ENCODE measurements around the gene ADAM8. TPM values are rescaled to one million over a fixed set of nuclear protein-coding genes. Genes with fewer than 3 reads are reported as not detected.
A peak's percentile ranks its signal among the peaks of the same experiment; 100 is the strongest.

The ADAM8 gene
- total and polyA plus RNA-seq, 10 of the 15 experiments (the other 5 are each of a cell fraction or from before 2014, with no cell fraction given) = 0.37 to 92.7 (median 21.7) TPM

GRCh38 chr10:133324857-133325260 is 48.2 kb upstream of the ADAM8 start (continued):
- TF ChIP-seq REST (IDR thresholded peaks at IDR 0.05; ENCODE audit: low read depth, low read length) (no peak), RCOR1 (conservative IDR thresholded peaks at IDR 0.05; ENCODE audit: low read depth, low read length) (no peak), ATF2 (IDR thresholded peaks at IDR 0.05; ENCODE audit: low read length) (no peak), SRF (IDR thresholded peaks at IDR 0.05; ENCODE audit: low read depth in 2 of 2, low read length in 2 of 2) (no peak)

- H3K79me2 ChIP-seq (ENCODE audit: control insufficient read depth, insufficient read depth, low read length) = no peaks in the 10 kb centered on the region
- BruUV-seq (replicated peaks) = no TSS peak
- SMC1A ChIA-PET (ENCODE audit: uncharacterized antibody, unreplicated experiment) = no interaction called here
- H3K4me3 ChIP-seq = no peak overlapping the region
- intact Hi-C loops (cut with micrococcal nuclease; ENCODE audit: unreplicated experiment) (no loop called here), in situ Hi-C loops (cut with MboI) (no loop called here)
- no peak overlapping the region for H3K27ac ChIP-seq (ENCODE audit: control insufficient read depth, insufficient read depth)
- no peaks in the 10 kb centered on the region; the same call in 2 of the 3 replicates for H3K9me3 ChIP-seq (replicated peaks; ENCODE audit: control insufficient read depth, insufficient read depth, low read length)
- no peaks in the 10 kb centered on the region for H4K20me1 ChIP-seq (ENCODE audit: control insufficient read depth, insufficient read depth)
- H3K27me3 ChIP-seq (replicated peaks in 1 of 2; ENCODE audit: control insufficient read depth in 2 of 2, insufficient read depth in 2 of 2, low read length in 1 of 2) = peaks cover 4 to 5% of the 10 kb centered on the region in 2 experiments
- DNase-seq (ENCODE audit: low read depth, low spot score) = no peak
- 35% methylated on average over 10 of the region's 13 CpGs for WGBS (ENCODE audit: insufficient coverage, insufficient replicate concordance, low lambda C conversion rate, missing lambda C conversion rate)
- H2AFZ ChIP-seq (ENCODE audit: control insufficient read depth, low read depth, low read length) = no peak overlapping the region
- H3K9ac ChIP-seq (ENCODE audit: control insufficient read depth, insufficient read depth, low read length) = no peak overlapping the region
- no peaks in the 10 kb centered on the region for H3K36me3 ChIP-seq (ENCODE audit: control insufficient read depth in 2 of 2, insufficient read depth in 2 of 2, low read length in 1 of 2)
- POLR2A ChIA-PET = no interaction called here
- no peak overlapping the region for H3K4me2 ChIP-seq (ENCODE audit: control insufficient read depth, insufficient read depth)
- TF ChIP-seq FOXK2 (IDR thresholded peaks at IDR 0.05) (no peak), TCF7 (IDR thresholded peaks at IDR 0.05; ENCODE audit: borderline replicate concordance) (no peak), STAT1 (conservative IDR thresholded peaks at IDR 0.05) (no peak), CBFB (IDR thresholded peaks at IDR 0.05; ENCODE audit: low read depth) (no peak), MLLT1 (IDR thresholded peaks at IDR 0.05) (no peak), ZBTB4 (CRISPR knock-in tag; IDR thresholded peaks at IDR 0.05) (no peak), ATF3 (IDR thresholded peaks at IDR 0.05; ENCODE audit: borderline replicate concordance, extremely low read depth, low read depth, low read length) (no peak)
- RAD21 ChIA-PET (ENCODE audit: unreplicated experiment) = interaction anchor here (0.6 kb wide), 1 partner anchor 69 kb away, joined by 3 read pairs; no protein-coding TSS in a partner anchor
- CTCF ChIA-PET = interaction anchor here (1.9 kb wide), 1 partner anchor 9 kb away, joined by 4 read pairs; no protein-coding TSS in a partner anchor
- ATAC-seq = peak; percentile 81
- H3K4me1 ChIP-seq (ENCODE audit: control insufficient read depth, insufficient read depth, low read length) = no peaks in the 10 kb centered on the region
- no peak for FAIRE-seq
Observed at GRCh38 chr10:133324198-133324792, 47.6 kb upstream of the ADAM8 start.
